IMR-90 (cell line): ENCODE measurements around the gene DERL3. TPM values are rescaled to one million over a fixed set of nuclear protein-coding genes. Genes with fewer than 3 reads are reported as not detected.

Experiments
- ATAC-seq: fragments of 200-7000 bp; cut with Tn5 transposase; 2 replicates; pipeline ENCODE4 v1.9.1; 2020; ENCODE audit warnings: low read depth, mild to moderate bottlenecking, moderate library complexity
- BruUV-seq: library from RNA; stranded (reverse); fragments of 400-500 nt; replicated peaks from 2 replicates; lab custom pipeline; 2021; lab: Mats Ljungman, UMichigan
- CTCF ChIA-PET: fragments of 300-600 bp; formaldehyde crosslinking; extraction: SDS; loops from one replicate; lab custom pipeline; 2021; ENCODE audit warnings: antibody characterized with exemption; lab: Yijun Ruan, JAX
- POLR2A ChIA-PET: fragments of 300-600 bp; sonication (Branson Sonifier 250); formaldehyde crosslinking; loops from one replicate; lab custom pipeline; 2022; ENCODE audit warnings: antibody characterized with exemption; ENCODE audit not compliant: unreplicated experiment; lab: Charles Lee
- DNase-seq: peaks from one replicate; pipeline ENCODE4 v3.0.0; 2013
- H2AFZ ChIP-seq: replicated peaks from 2 replicates; pipeline ENCODE3; 2013; ENCODE audit warnings: low read length, mild to moderate bottlenecking; ENCODE audit not compliant: poor library complexity
- H2AK5ac ChIP-seq: 2 replicates; pipeline ENCODE4 v1.6.1; 2013; ENCODE audit warnings: low read depth, low read length, inconsistent platforms
- H2AK9ac ChIP-seq: replicated peaks from 2 replicates; pipeline ENCODE3; 2013; ENCODE audit warnings: mild to moderate bottlenecking, low read depth, low read length, moderate library complexity; ENCODE audit not compliant: poor library complexity
- H2BK120ac ChIP-seq: 2 replicates; pipeline ENCODE4 v1.6.1; 2013; ENCODE audit warnings: low read depth, low read length, inconsistent platforms
- H2BK15ac ChIP-seq: 3 replicates; pipeline ENCODE4 v1.6.1; 2013; ENCODE audit warnings: low read depth, low read length, inconsistent platforms
- H2BK20ac ChIP-seq: 2 replicates; pipeline ENCODE4 v1.6.1; 2013; ENCODE audit warnings: low read depth, mild to moderate bottlenecking, inconsistent platforms, low read length, moderate library complexity
- H2BK5ac ChIP-seq: 2 replicates; pipeline ENCODE4 v1.6.1; 2013; ENCODE audit warnings: mild to moderate bottlenecking, low read depth, low read length, inconsistent platforms; ENCODE audit not compliant: poor library complexity, severe bottlenecking
- H3K14ac ChIP-seq: replicated peaks from 2 replicates; pipeline ENCODE4 v1.6.1; 2013; ENCODE audit warnings: low read depth, low read length, inconsistent platforms
- H3K18ac ChIP-seq: 2 replicates; pipeline ENCODE4 v1.6.1; 2013; ENCODE audit warnings: low read depth, low read length, control low read depth
- H3K23ac ChIP-seq: 2 replicates; pipeline ENCODE4 v1.6.1; 2013; ENCODE audit warnings: low read depth, low read length, inconsistent platforms
- H3K27ac ChIP-seq: 2 replicates; pipeline ENCODE4 v1.5.1; 2013; ENCODE audit warnings: mild to moderate bottlenecking, control low read depth, low read length; ENCODE audit not compliant: insufficient read depth
- H3K27me3 ChIP-seq: 2 replicates; pipeline ENCODE4 v1.6.1; 2013; ENCODE audit warnings: low read length; ENCODE audit not compliant: control insufficient read depth, insufficient read depth
- H3K36me3 ChIP-seq: 2 replicates; pipeline ENCODE4 v1.6.1; 2013; ENCODE audit warnings: low read length, mixed read lengths; ENCODE audit not compliant: control insufficient read depth, insufficient read depth
- H3K4ac ChIP-seq: 2 replicates; pipeline ENCODE4 v1.6.1; 2013; ENCODE audit warnings: low read depth, low read length, inconsistent platforms
- H3K4me1 ChIP-seq: 2 replicates; pipeline ENCODE4 v1.6.1; 2013; ENCODE audit warnings: low read length, mixed read lengths; ENCODE audit not compliant: control insufficient read depth, insufficient read depth
- H3K4me2 ChIP-seq: 2 replicates; pipeline ENCODE4 v1.6.1; 2013; ENCODE audit warnings: low read depth, mild to moderate bottlenecking, control low read depth, low read length, moderate library complexity
- H3K4me3 ChIP-seq: 2 replicates; pipeline ENCODE4 v1.5.1; 2013; ENCODE audit warnings: low read depth, mild to moderate bottlenecking, control low read depth, low read length, moderate library complexity; ENCODE audit not compliant: insufficient read depth
- H3K56ac ChIP-seq: 2 replicates; pipeline ENCODE4 v1.6.1; 2013; ENCODE audit warnings: low read length, inconsistent platforms; ENCODE audit not compliant: insufficient read depth; ENCODE audit errors: extremely low read depth
- H3K79me1 ChIP-seq, 2 experiments: 2 replicates each; pipeline ENCODE4 v1.6.1; 2013; ENCODE audit warnings: low read length in 2 of 2, inconsistent platforms in 1 of 2, low read depth in 1 of 2
- H3K9ac ChIP-seq: 2 replicates; pipeline ENCODE4 v1.6.1; 2013; ENCODE audit warnings: low read depth, low read length, control low read depth
- H3K9me1 ChIP-seq: 2 replicates; pipeline ENCODE4 v1.6.1; 2013; ENCODE audit warnings: low read length, inconsistent platforms; ENCODE audit not compliant: insufficient read depth
- H3K9me3 ChIP-seq: 2 replicates; pipeline ENCODE4 v1.6.1; 2013; ENCODE audit warnings: low read length; ENCODE audit not compliant: control insufficient read depth, insufficient read depth
- H4K20me1 ChIP-seq: 2 replicates; pipeline ENCODE4 v1.6.1; 2013; ENCODE audit warnings: low read length, inconsistent platforms; ENCODE audit not compliant: insufficient read depth
- H4K5ac ChIP-seq: 2 replicates; pipeline ENCODE4 v1.6.1; 2013; ENCODE audit warnings: mild to moderate bottlenecking, low read depth, low read length, control low read depth
- H4K8ac ChIP-seq, 2 experiments: 2 replicates each; pipeline ENCODE4 v1.6.1; 2013; ENCODE audit warnings: low read depth in 2 of 2, low read length in 2 of 2, control low read depth in 1 of 2, inconsistent platforms in 1 of 2
- H4K91ac ChIP-seq: 2 replicates; pipeline ENCODE4 v1.6.1; 2013; ENCODE audit warnings: low read depth, low read length, inconsistent platforms; ENCODE audit not compliant: insufficient read depth
- MAFK ChIP-seq: IDR thresholded peaks from 2 replicates; pipeline ENCODE4 v1.6.1; 2012; ENCODE audit warnings: low read depth, low read length, improper control_type of control experiment
- NFE2L2 ChIP-seq: fragments of 150-350 bp; IDR thresholded peaks from 2 replicates; pipeline ENCODE4 v1.6.1; 2016; ENCODE audit warnings: low read depth, mild to moderate bottlenecking, low read length
- POLR2A ChIP-seq: IDR thresholded peaks from 2 replicates; pipeline ENCODE4 v1.6.1; 2012; ENCODE audit warnings: mild to moderate bottlenecking, low read depth, low read length
- RAD21 ChIP-seq: IDR thresholded peaks from 2 replicates; pipeline ENCODE4 v1.6.1; 2012; ENCODE audit warnings: low read length, improper control_type of control experiment
- RCOR1 ChIP-seq: IDR thresholded peaks from 2 replicates; pipeline ENCODE4 v1.6.1; 2012; ENCODE audit warnings: mild to moderate bottlenecking, low read length, improper control_type of control experiment; ENCODE audit not compliant: insufficient replicate concordance
- RFX5 ChIP-seq: IDR thresholded peaks from 2 replicates; pipeline ENCODE4 v1.8.0; 2012; ENCODE audit warnings: low read depth, mild to moderate bottlenecking, low read length, moderate library complexity
- WGBS, 2 experiments: methylation state at CpG; one replicate each; pipeline versions ENCODE4 v1.1.5 to v1.1.7; 2013; ENCODE audit warnings: missing lambda C conversion rate in 2 of 2; ENCODE audit not compliant: insufficient read length in 1 of 2; ENCODE audit errors: extremely low coverage in 2 of 2; 5-methylcytosine and 5-hydroxymethylcytosine counted together
- dilution Hi-C: fragments of 300-500 bp; cut with HindIII; formaldehyde crosslinking; loops from one replicate; pipeline ENCODE4 v1.14.3; 2018; ENCODE audit warnings: low sequenced_read_pairs; ENCODE audit not compliant: unreplicated experiment
- in situ Hi-C: fragments of 300-500 bp; cut with MboI; formaldehyde crosslinking; loops from 3 replicates; pipeline ENCODE4 v1.14.3; 2019; ENCODE audit warnings: low sequenced_read_pairs, inconsistent platforms, mixed read lengths
- intact Hi-C: fragments of 100-400 bp; cut with micrococcal nuclease; formaldehyde crosslinking; loops from 2 replicates; pipeline ENCODE4 v1.10.0; 2022
- polyA plus RNA-seq, 3 experiments: library from polyadenylated mRNA; depleted of rRNA; stranded (reverse); fragments of >200 nt; gene quantifications; 2 replicates each; pipeline ENCODE4 v1.2.3, GENCODE V29; 2012; ENCODE audit warnings: low replicate concordance in 1 of 3
- total RNA-seq: library from RNA; depleted of rRNA; stranded (reverse); fragments of >200 nt; gene quantifications from 2 replicates; pipeline ENCODE4 v1.2.3, GENCODE V29; 2012
- TF ChIP-seq, protein P1 (sequence below): fragments of 150-350 bp; IDR thresholded peaks from 2 replicates; pipeline ENCODE4 v1.6.1; 2017; ENCODE audit warnings: mild to moderate bottlenecking, antibody characterized with exemption, low read length, low read depth

Gene DERL3
- total and polyA plus RNA-seq, 2 of the 4 experiments (the other 2 are of a cell fraction) = 0.18 to 0.62 TPM

DNA sequence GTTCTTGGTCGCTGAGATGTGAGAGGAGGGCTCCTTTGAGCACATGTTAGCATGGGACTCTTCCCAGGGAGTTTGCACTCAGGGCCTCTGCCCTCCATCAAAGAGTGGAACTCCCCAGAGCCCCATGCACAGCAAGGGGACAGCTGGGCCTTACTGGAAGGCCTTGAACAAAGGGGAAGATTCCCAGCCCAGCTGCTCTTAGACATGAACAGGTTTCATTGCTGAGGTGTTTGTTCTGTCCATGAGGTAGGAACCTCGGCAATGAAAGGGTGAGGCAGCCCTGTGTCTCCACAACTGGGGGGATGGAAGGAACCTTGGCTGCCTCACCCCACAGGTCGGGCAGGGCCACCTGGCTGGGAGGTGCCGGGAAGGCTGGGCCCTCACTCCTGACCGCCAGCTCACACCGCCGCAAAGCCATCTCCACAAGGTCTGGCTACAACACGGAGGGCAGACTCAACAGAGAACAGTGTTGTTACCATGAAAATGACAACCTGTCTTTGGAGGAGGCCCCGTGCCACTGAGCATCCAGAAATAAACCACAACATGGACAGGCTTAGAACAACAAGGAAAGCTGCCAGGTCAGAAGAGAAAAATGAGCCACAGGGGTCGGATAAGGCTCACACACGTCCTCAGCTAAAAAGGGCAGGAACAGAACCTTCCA is 3.2 kb downstream of the DERL3 start:
- Histone ChIP-seq H4K8ac (no peak overlapping the region), H3K9ac (no peak overlapping the region), H3K56ac (no peak overlapping the region), H3K18ac (no peak overlapping the region), H2AK9ac (no peak overlapping the region), H2BK15ac (no peak overlapping the region), H2BK20ac (no peak overlapping the region), H3K14ac (no peak overlapping the region), H2AK5ac (no peak overlapping the region), H3K9me3 (no peaks in the 10 kb centered on the region), H3K27me3 (no peaks in the 10 kb centered on the region), H2BK5ac (no peak overlapping the region), H4K91ac (no peak overlapping the region), H3K4me2 (no peak overlapping the region), H4K20me1 (peaks cover 32% of the 10 kb centered on the region), H2BK120ac (no peak overlapping the region), H3K23ac (no peak overlapping the region), H3K36me3 (peaks cover 48% of the 10 kb centered on the region), H3K4ac (no peak overlapping the region), H3K79me1 (peaks cover 3 to 32% of the 10 kb centered on the region in 2 experiments; a peak in 3 of 4 replicates), H3K4me1 (peaks cover 2% of the 10 kb centered on the region), H3K9me1 (peaks cover 5% of the 10 kb centered on the region; the same call in 1 of the 2 replicates), H2AFZ (peak overlapping the region; percentile 56), H4K5ac (no peak overlapping the region), H3K4me3 (no peak overlapping the region), H3K27ac (no peak overlapping the region)
- ATAC-seq (no peak), DNase-seq (no peak)
- intact Hi-C loops = no loop called here
- in situ Hi-C loops = no loop called here
- ChIA-PET POLR2A (no interaction called here), CTCF (no interaction called here)
- TF ChIP-seq RFX5 (no peak), POLR2A (no peak), RAD21 (no peak), RCOR1 (no peak), MAFK (no peak), NFE2L2 (no peak)
- TF ChIP-seq, protein P1, sequence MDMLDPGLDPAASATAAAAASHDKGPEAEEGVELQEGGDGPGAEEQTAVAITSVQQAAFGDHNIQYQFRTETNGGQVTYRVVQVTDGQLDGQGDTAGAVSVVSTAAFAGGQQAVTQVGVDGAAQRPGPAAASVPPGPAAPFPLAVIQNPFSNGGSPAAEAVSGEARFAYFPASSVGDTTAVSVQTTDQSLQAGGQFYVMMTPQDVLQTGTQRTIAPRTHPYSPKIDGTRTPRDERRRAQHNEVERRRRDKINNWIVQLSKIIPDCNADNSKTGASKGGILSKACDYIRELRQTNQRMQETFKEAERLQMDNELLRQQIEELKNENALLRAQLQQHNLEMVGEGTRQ = no peak
- dilution Hi-C loops = no loop called here
- WGBS, 2 experiments = 89% methylated on average over 5 of the region's 11 CpGs; no CpG with 5 or more reads in 1 of the 2 experiments
- BruUV-seq = no TSS peak
